OCI-LY7 (cell line): ENCODE data around the gene ARHGAP28. TPM values are rescaled to one million over a fixed set of nuclear protein-coding genes. Genes with fewer than 3 reads are reported as not detected.

Source experiments
- BruUV-seq: library from RNA; stranded (reverse); fragments of 400-500 nt; replicated peaks from 2 replicates; lab custom pipeline; 2021; lab: Mats Ljungman, UMichigan
- CTCF ChIA-PET: fragments of 300-600 bp; sonication (Branson Sonifier 250); formaldehyde crosslinking; loops from one replicate; lab custom pipeline; 2022; ENCODE audit warnings: antibody characterized with exemption; ENCODE audit not compliant: unreplicated experiment; lab: Charles Lee
- POLR2A ChIA-PET: fragments of 300-600 bp; sonication (Branson Sonifier 250); formaldehyde crosslinking; loops from one replicate; lab custom pipeline; 2022; ENCODE audit warnings: antibody characterized with exemption; lab: Charles Lee
- DNase-seq: peaks from one replicate; pipeline ENCODE4 v3.0.0-alpha.2; 2015; ENCODE audit warnings: low spot score
- H2AFZ ChIP-seq: fragments of 200-600 bp; sonication (generic), shearing (Covaris generic); 2 replicates; pipeline ENCODE4 v1.6.1; 2014; ENCODE audit warnings: mild to moderate bottlenecking, antibody characterized with exemption, low read length, moderate library complexity
- H3K27ac ChIP-seq: fragments of 200-600 bp; sonication (generic); 2 replicates; pipeline ENCODE4 v1.5.1; 2014; ENCODE audit warnings: mixed run types, low read depth, mild to moderate bottlenecking, moderate library complexity, low read length, inconsistent platforms; ENCODE audit not compliant: poor library complexity, severe bottlenecking
- H3K36me3 ChIP-seq: fragments of 200-600 bp; sonication (generic); 2 replicates; pipeline ENCODE4 v1.6.1; 2014; ENCODE audit warnings: mild to moderate bottlenecking, antibody characterized with exemption, low read length, moderate library complexity, mixed read lengths; ENCODE audit not compliant: insufficient read depth
- H3K4me1 ChIP-seq: fragments of 200-600 bp; sonication (generic); 2 replicates; pipeline ENCODE4 v1.5.1; 2014; ENCODE audit warnings: mild to moderate bottlenecking, low read length; ENCODE audit not compliant: insufficient read depth, poor library complexity, severe bottlenecking
- H3K4me2 ChIP-seq: fragments of 200-600 bp; sonication (generic); 2 replicates; pipeline ENCODE4 v1.6.1; 2014; ENCODE audit warnings: mild to moderate bottlenecking, low read length
- H3K4me3 ChIP-seq: fragments of 200-600 bp; sonication (generic); 2 replicates; pipeline ENCODE4 v1.5.1; 2014; ENCODE audit warnings: mild to moderate bottlenecking, low read depth, low read length; ENCODE audit not compliant: poor library complexity, severe bottlenecking
- H3K79me2 ChIP-seq: fragments of 200-600 bp; sonication (generic); 2 replicates; pipeline ENCODE4 v1.6.1; 2016; ENCODE audit warnings: low read depth, mild to moderate bottlenecking, low read length, moderate library complexity, mixed read lengths; ENCODE audit not compliant: insufficient read depth
- H3K9me2 ChIP-seq: fragments of 200-600 bp; sonication (generic); 2 replicates; pipeline ENCODE4 v1.6.1; 2016; ENCODE audit warnings: mild to moderate bottlenecking, low read length, mixed read lengths; ENCODE audit not compliant: insufficient read depth
- H3K9me3 ChIP-seq: fragments of 200-600 bp; sonication (generic); 2 replicates; pipeline ENCODE4 v1.6.1; 2014; ENCODE audit warnings: mild to moderate bottlenecking, mixed run types, low read length, mixed read lengths
- H4K20me1 ChIP-seq: fragments of 200-600 bp; sonication (generic); 2 replicates; pipeline ENCODE4 v1.6.1; 2014; ENCODE audit warnings: mild to moderate bottlenecking, antibody characterized with exemption, low read length, moderate library complexity, mixed read lengths; ENCODE audit not compliant: insufficient read depth
- CTCF ChIP-seq: fragments of 200-600 bp; sonication (generic); conservative IDR thresholded peaks from 2 replicates; pipeline ENCODE4 v1.5.1; 2014; ENCODE audit warnings: mild to moderate bottlenecking, antibody characterized with exemption, low read length, moderate library complexity, mixed read lengths
- EZH2phosphoT487 ChIP-seq: fragments of 200-600 bp; sonication (generic); IDR thresholded peaks from 2 replicates; pipeline ENCODE4 v1.6.1; 2018; ENCODE audit warnings: low read depth, borderline replicate concordance, mild to moderate bottlenecking, mixed run types, antibody characterized with exemption, low read length, moderate library complexity, mixed read lengths
- intact Hi-C: fragments of 100-400 bp; cut with micrococcal nuclease; formaldehyde crosslinking; loops from one replicate; pipeline ENCODE4 v1.10.0; 2022; ENCODE audit not compliant: unreplicated experiment
- total RNA-seq, 2 experiments: library from RNA; depleted of rRNA in 1 of 2; stranded (reverse); fragments of >200 nt in 1 of 2; shearing (Covaris generic) in 1 of 2; gene quantifications; 2 replicates each; pipeline ENCODE4 v1.2.3, GENCODE V29; 2014 to 2022

Gene ARHGAP28
- total RNA-seq, 2 experiments from 2014 or later, result not detected

GRCh38 chr18:6873040-6873751 lies 143.7 kb downstream of the ARHGAP28 start:
- no peak overlapping the region for H3K27ac ChIP-seq
- H3K4me1 ChIP-seq, result no peaks in the 10 kb centered on the region
- DNase-seq, result no peak
- BruUV-seq, result no TSS peak
- no peaks in the 10 kb centered on the region for H3K9me3 ChIP-seq
- H3K9me2 ChIP-seq, result no peaks in the 10 kb centered on the region
- H4K20me1 ChIP-seq, result no peaks in the 10 kb centered on the region
- H3K4me3 ChIP-seq, result no peak overlapping the region
- no peaks in the 10 kb centered on the region for H3K36me3 ChIP-seq
- ChIA-PET POLR2A (no interaction called here), CTCF (no interaction called here)
- H3K79me2 ChIP-seq, result no peaks in the 10 kb centered on the region
- no peak overlapping the region for H2AFZ ChIP-seq
- no peak for TF ChIP-seq CTCF
- TF ChIP-seq EZH2phosphoT487, result no peak
- intact Hi-C loops, result no loop called here
- no peak overlapping the region for H3K4me2 ChIP-seq

GRCh38 chr18:6874315-6874714 lies 144.8 kb downstream of the ARHGAP28 start:
- H3K36me3 ChIP-seq, result no peaks in the 10 kb centered on the region

More at GRCh38 chr18:6874315-6874714, 144.8 kb downstream of the ARHGAP28 start:
- Histone ChIP-seq H3K9me2 (no peaks in the 10 kb centered on the region), H3K27ac (no peak overlapping the region), H3K4me3 (no peak overlapping the region), H3K9me3 (no peaks in the 10 kb centered on the region), H2AFZ (no peak overlapping the region), H3K79me2 (no peaks in the 10 kb centered on the region), H4K20me1 (no peaks in the 10 kb centered on the region), H3K4me1 (no peaks in the 10 kb centered on the region), H3K4me2 (no peak overlapping the region)
- no peak for TF ChIP-seq CTCF
- TF ChIP-seq EZH2phosphoT487, result no peak
- BruUV-seq, result no TSS peak
- DNase-seq, result no peak
- CTCF ChIA-PET, result no interaction called here
- intact Hi-C loops, result no loop called here
- POLR2A ChIA-PET, result no interaction called here
